Measurements from ENCODE around the gene FAM193A. TPM values are rescaled to one million over a fixed set of nuclear protein-coding genes. Genes with fewer than 3 reads are reported as not detected.

The FAM193A gene, protein sequence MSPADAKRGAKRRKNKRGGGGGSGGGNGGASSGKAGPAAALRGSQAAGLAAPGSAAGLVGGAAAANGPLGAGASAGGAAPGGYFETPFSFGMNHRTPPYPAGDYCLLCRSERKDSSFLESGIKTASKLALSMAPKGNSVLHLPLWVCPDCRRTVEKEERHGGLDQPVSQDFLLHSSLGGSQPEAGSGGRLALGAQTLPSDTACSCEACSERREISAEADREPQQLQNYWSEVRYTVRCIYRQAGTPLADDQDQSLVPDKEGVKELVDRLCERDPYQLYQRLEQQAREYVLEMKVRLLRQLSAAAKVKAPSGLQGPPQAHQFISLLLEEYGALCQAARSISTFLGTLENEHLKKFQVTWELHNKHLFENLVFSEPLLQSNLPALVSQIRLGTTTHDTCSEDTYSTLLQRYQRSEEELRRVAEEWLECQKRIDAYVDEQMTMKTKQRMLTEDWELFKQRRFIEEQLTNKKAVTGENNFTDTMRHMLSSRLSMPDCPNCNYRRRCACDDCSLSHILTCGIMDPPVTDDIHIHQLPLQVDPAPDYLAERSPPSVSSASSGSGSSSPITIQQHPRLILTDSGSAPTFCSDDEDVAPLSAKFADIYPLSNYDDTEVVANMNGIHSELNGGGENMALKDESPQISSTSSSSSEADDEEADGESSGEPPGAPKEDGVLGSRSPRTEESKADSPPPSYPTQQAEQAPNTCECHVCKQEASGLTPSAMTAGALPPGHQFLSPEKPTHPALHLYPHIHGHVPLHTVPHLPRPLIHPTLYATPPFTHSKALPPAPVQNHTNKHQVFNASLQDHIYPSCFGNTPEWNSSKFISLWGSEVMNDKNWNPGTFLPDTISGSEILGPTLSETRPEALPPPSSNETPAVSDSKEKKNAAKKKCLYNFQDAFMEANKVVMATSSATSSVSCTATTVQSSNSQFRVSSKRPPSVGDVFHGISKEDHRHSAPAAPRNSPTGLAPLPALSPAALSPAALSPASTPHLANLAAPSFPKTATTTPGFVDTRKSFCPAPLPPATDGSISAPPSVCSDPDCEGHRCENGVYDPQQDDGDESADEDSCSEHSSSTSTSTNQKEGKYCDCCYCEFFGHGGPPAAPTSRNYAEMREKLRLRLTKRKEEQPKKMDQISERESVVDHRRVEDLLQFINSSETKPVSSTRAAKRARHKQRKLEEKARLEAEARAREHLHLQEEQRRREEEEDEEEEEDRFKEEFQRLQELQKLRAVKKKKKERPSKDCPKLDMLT (N-terminal part only)
- total RNA-seq (10 to 100 TPM; 47.4 to 48.6 TPM), polyA plus RNA-seq (1 to 10 TPM; 1.5 to 4.3 (median 1.7) TPM), total RNA-seq (29.8 to 58.1 (median 51.2) reads per million in 6 experiments)

DNA sequence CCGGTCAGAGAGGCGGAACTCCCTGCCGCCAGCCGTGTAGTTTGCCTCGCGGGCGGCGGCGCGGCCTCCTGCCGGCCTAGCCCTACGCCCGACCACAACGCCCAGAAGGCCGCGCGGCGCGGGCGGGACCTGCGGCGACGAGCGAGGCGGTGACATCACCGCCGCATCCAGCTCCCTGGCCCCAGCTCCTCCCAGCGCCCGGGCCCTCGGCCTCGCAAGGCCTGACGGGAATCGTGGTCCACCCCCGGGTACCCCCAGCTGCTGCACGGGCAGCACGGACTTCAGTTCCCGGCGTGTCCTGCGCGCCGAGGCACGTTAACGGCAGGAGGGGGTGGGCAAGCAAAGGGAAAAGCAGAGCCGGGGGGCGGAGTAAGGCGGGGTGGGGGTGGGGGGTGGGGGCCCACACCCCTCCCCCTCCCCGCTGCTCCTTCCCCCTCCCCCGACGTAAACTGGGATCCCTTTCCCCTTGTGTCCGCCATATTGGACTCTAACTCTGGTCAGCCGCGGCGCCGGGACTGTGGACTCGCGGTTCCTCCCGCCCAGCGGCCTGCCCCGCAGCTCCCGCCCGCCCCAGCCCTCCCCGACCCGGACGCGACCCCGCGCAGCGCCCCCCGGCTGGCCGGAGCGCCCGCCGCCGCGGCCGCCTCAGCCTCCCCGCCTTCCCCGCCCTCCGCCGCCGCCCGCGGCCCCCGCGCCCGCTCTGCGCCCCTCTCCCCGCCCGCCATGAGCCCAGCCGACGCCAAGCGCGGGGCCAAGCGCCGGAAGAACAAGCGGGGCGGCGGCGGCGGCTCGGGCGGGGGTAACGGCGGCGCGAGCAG, at the start of gene FAM193A:
TSS of gene FAM193A (plus strand) at position 455 of the 818 bp plus-strand sequence. CDS start at position 724, 269 bp downstream.
- POLR2A ChIA-PET, result interaction anchor here (0.5 to 2.4 kb wide), 11 partner anchors 13 to 538 kb away, joined by 3 to 32 read pairs (median 3); partner anchors contain the start of genes HAUS3, HTT, HTT-AS and MXD4
- no peaks in the 10 kb centered on the region for H3K36me3 Mint-ChIP-seq
- H3K4me1 Mint-ChIP-seq, result peaks cover 4 to 38% (median 21%) of the 10 kb centered on the region in 4 donors
- ATAC-seq, result peak; percentile 89 to 92
- peak within 1 kb of the TSS; percentile 83 to 94 (median 90) for H3K4me3 Mint-ChIP-seq
- H3K27ac Mint-ChIP-seq, result peak within 1 kb of the TSS; percentile 83 to 98 (median 95)
- peak; percentile 92 to 99 (median 99) for DNase-seq
- H3K9me3 Mint-ChIP-seq, result no peaks in the 10 kb centered on the region
- H3K27me3 Mint-ChIP-seq, result peaks cover 0 to 2% (median 0%) of the 10 kb centered on the region in 5 donors

DNA sequence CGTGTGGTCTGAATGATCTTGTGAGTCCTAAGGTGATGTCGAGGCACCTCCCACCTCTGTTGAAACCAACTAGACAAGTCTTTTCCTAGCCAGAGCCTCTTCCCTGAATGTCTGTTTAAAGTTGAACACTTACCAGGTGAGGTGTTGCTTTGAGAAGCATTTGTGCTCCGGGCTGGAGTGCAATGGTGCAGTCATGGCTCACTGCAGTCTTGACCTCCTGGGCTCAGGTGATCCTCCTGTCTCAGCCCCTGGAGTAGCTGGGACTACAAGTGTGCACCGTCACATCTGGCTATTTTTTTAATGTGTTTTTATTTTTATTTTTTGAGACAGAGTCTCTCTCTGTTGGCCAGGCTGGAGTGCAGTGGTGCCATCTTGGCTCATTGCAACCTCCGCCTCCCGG, 49.5 kb upstream of the FAM193A start:
- peak in 1 of 10 donors; percentile 14 for DNase-seq
- no peaks in the 10 kb centered on the region for H3K27me3 Mint-ChIP-seq
- H3K9me3 Mint-ChIP-seq, result no peaks in the 10 kb centered on the region
- POLR2A ChIA-PET, result interaction anchor here (5.9 kb wide), 1 partner anchor 18 kb away, joined by 46 read pairs; the partner anchor contains the start of gene RNF4
- H3K36me3 Mint-ChIP-seq, result peaks cover 0 to 37% (median 0%) of the 10 kb centered on the region in 3 donors
- no peak for ATAC-seq
- peak overlapping the region in 8 of 10 donors; percentile 26 to 86 (median 52) for H3K4me3 Mint-ChIP-seq
- peak overlapping the region; percentile 44 to 90 (median 81) for H3K27ac Mint-ChIP-seq
- peaks cover 43 to 85% (median 76%) of the 10 kb centered on the region in 4 donors for H3K4me1 Mint-ChIP-seq

DNA sequence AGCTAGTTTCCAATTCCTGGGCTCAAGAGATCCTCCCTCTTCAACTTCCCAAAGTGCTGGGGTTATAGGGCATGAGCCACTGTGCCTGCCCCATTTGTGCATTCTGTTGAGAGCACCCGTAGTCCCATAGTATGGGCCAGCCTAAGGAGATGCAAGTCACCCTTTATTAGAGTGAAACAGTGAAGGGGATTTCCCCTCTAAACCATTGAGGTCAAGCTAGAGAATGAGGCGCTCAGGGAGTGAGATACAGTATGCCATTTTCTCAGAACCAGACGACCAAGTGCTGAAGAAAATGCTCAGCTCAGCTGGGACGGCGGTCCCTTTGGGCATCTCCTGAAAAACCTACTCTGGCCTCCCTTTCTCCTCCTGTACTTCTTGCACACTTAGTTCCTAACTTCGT, 48.8 kb upstream of the FAM193A start:
- Mint-ChIP-seq H3K36me3 (peaks cover 0 to 41% (median 4%) of the 10 kb centered on the region in 3 donors), H3K9me3 (no peaks in the 10 kb centered on the region), H3K4me3 (peak overlapping the region in 4 of 10 donors; percentile 6 to 55 (median 44)), H3K4me1 (peaks cover 41 to 83% (median 73%) of the 10 kb centered on the region in 4 donors), H3K27ac (peak overlapping the region in 5 of 10 donors; percentile 15 to 68 (median 43)), H3K27me3 (no peaks in the 10 kb centered on the region)
- POLR2A ChIA-PET, result interaction anchor here (0.8 to 5.9 kb wide), 2 partner anchors 18 to 25 kb away, joined by 3 to 46 read pairs; partner anchors contain the start of gene RNF4
- ATAC-seq (no peak), DNase-seq (peak in 1 of 10 donors; percentile 14)

DNA sequence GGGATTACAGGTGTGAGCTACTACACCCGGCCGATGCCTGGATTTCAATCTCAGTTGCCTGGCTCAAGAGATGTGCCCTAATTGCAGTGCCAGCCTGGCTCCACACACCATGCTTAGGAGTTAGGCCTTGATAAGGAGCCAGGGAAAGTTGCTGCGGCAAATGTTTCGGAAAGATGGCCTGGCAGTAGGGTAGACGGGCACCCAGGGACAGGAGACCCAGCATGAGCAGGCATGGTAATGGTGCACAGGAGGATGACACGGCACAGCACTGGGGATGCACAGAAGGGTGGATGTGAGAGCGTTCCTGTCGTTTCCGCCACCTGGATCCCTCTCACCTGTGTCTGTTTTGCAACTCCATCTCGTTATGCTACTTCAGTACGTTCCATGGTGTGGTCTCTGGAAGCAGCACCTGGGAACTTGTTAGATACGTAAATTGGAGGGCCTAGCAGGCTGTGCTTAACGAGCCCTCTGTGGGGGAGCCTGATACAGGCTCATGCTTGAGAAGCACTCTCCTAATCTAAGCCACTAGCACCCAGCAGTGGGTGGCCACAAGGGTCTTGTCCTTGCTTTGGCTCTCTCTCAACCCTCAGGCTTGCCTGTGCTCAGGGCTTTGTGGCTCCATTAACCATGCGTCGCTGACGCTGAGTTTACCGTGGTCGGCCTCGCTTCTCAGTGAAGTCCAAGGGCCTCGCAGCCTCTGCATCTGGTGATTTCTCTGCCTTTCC, 47.2 kb upstream of the FAM193A start:
- no peaks in the 10 kb centered on the region for H3K27me3 Mint-ChIP-seq
- H3K4me1 Mint-ChIP-seq, result peaks cover 41 to 77% (median 67%) of the 10 kb centered on the region in 4 donors
- DNase-seq, result peak in 1 of 10 donors; percentile 43
- H3K9me3 Mint-ChIP-seq, result no peaks in the 10 kb centered on the region
- peak overlapping the region in 3 of 10 donors; percentile 48 to 64 (median 52) for H3K27ac Mint-ChIP-seq
- H3K4me3 Mint-ChIP-seq, result peak overlapping the region in 1 of 10 donors; percentile 60
- no peak for ATAC-seq
- peaks cover 0 to 55% (median 6%) of the 10 kb centered on the region in 3 donors for H3K36me3 Mint-ChIP-seq
- POLR2A ChIA-PET, result no interaction called here

DNA sequence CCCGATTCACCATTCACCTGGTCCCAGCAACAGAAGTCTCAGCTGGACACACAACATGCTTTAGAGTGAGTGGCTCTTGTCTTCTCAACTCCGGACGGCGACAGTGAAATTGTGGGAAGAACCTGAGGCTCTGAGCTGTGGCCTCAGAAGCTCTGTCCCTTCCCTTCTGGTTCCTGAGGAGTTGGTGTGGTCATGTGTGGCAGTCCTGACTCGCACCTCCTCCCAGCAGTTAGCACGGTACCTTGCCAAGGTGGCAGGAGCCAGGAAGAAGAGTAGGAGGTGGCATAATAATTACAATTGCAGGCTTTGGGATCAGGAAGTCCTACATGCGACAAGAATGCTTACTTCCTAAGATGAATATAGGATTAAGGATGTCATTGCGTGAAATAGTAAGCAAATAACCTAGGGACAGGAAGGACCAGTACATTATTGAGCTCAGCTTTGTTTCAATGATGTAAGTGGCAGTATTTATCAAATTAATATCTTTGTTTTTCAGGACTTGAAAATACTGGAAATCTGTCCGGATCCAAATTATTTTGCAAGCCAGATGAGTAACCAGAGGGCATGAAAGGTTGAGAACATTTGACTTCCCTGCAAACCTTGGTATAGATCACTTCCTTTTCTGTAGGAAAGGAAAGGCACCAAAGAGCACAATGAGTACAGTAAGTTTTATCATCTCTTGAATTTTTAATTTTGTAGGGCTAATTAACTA, 46.5 kb upstream of the FAM193A start:
- Mint-ChIP-seq H3K36me3 (peaks cover 0 to 61% (median 6%) of the 10 kb centered on the region in 3 donors), H3K9me3 (no peaks in the 10 kb centered on the region), H3K27ac (peak overlapping the region in 4 of 10 donors; percentile 24 to 64 (median 38)), H3K27me3 (no peaks in the 10 kb centered on the region), H3K4me3 (no peak overlapping the region), H3K4me1 (peaks cover 35 to 69% (median 60%) of the 10 kb centered on the region in 4 donors)
- DNase-seq (peak in 1 of 10 donors; percentile 6), ATAC-seq (no peak)
- POLR2A ChIA-PET, result no interaction called here

DNA sequence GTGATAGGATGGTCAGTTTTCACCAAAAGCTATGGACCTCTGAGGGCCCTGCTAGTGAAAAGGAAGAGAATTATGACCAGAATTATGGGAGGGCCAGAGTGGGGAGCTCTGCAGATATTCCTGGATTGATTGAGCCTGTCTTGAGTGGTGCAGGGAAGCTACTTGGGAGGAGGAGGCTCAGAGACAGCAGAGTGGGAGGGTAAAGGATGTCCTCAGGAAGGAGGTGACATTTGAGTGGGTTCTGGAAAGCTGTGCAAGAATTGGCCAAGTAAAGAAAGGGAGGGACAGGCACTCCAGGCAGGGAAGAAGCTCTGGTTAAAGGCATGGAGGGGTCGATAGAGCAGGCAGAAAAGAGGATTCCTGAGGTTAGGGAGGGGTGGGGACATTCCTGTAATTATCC, 43.5 kb upstream of the FAM193A start:
- POLR2A ChIA-PET, result interaction anchor here (0.7 kb wide), 1 partner anchor 39 kb away, joined by 3 read pairs; no protein-coding TSS in a partner anchor
- peaks cover 0 to 90% (median 12%) of the 10 kb centered on the region in 3 donors for H3K36me3 Mint-ChIP-seq

DNA sequence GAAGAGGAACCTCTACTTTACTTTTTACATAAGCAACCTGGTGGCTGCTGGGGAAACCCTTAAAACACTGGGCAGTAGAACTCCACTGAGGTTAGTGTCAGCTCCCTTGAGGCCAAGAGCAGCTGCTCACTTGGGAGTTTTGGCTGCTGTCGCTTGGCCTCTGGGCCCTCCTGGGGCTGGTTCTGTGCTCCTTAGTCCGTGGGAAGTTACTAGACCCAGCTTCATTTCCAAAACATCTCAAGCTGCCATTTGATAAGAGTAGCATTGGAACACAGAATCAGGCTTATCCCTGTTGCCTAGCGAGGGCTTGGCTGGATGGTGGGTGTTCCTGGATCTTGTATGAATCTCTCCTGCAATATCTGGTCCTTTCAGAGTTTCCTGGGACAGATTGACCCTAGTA, 41.5 kb upstream of the FAM193A start:
- H3K4me3 Mint-ChIP-seq, result no peak overlapping the region
- H3K36me3 Mint-ChIP-seq, result peaks cover 0 to 95% (median 12%) of the 10 kb centered on the region in 3 donors
- peaks cover 11 to 34% (median 22%) of the 10 kb centered on the region in 4 donors for H3K4me1 Mint-ChIP-seq
- H3K9me3 Mint-ChIP-seq, result no peaks in the 10 kb centered on the region
- POLR2A ChIA-PET, result interaction anchor here (0.9 kb wide), 1 partner anchor 10 kb away, joined by 5 read pairs; no protein-coding TSS in a partner anchor
- ATAC-seq, result no peak
- H3K27ac Mint-ChIP-seq, result peak overlapping the region in 1 of 10 donors; percentile 43
- H3K27me3 Mint-ChIP-seq, result no peaks in the 10 kb centered on the region
- DNase-seq, result peak in 1 of 10 donors; percentile 9

More for the DNA sequence above, 43.5 kb upstream of the FAM193A start:
- Mint-ChIP-seq H3K9me3 (no peaks in the 10 kb centered on the region), H3K4me3 (no peak overlapping the region), H3K27me3 (no peaks in the 10 kb centered on the region), H3K4me1 (peaks cover 16 to 50% (median 38%) of the 10 kb centered on the region in 4 donors), H3K27ac (peak overlapping the region in 7 of 10 donors; percentile 1 to 80 (median 38))
- ATAC-seq (no peak), DNase-seq (peak in 1 of 10 donors; percentile 13)

DNA sequence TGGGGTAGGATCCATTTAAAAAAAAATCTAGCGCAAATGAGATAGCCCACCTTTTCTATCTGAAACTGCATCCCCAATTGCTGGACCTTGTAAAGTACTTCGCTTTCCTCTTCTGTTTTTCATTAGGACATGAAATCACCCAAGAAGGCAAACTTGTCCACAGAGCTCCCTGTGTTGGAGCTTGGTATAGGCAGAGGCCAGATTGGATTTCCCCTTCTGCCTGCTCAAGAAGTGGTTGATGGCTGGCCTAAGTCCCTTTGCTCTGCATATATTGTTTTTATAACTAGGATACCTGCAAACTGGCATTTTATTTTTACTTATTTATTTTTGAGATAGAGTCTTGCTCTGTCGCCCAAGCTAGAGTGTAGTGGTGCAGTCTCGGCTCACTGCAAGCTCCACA, 39.1 kb upstream of the FAM193A start:
- H3K9me3 Mint-ChIP-seq, result no peaks in the 10 kb centered on the region
- DNase-seq (peak in 1 of 10 donors; percentile 4), ATAC-seq (no peak)
- H3K27me3 Mint-ChIP-seq, result no peaks in the 10 kb centered on the region
- no peak overlapping the region for H3K27ac Mint-ChIP-seq
- peaks cover 15 to 29% (median 17%) of the 10 kb centered on the region in 4 donors for H3K4me1 Mint-ChIP-seq
- POLR2A ChIA-PET, result no interaction called here
- peaks cover 0 to 97% (median 20%) of the 10 kb centered on the region in 3 donors for H3K36me3 Mint-ChIP-seq
- no peak overlapping the region for H3K4me3 Mint-ChIP-seq

DNA sequence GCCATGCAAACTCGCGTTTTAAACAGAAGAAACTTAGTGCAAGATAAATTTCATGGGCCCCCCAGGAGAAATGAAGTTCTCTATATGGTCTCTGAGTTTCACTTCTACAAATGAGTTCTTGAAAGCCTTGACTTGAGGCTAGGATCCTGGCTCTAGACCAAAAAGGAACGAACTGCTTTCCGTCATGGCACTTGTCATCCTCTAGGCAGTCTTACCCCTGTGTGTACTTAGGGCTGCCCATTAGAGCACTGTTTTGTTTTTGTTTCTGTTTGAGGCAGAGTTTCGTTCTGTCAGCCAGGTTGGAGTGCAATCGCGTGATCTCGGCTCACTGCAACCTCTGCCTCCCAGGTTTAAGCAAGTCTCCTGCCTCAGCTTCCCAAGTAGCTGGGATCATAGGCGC, 38.5 kb upstream of the FAM193A start:
- Mint-ChIP-seq H3K36me3 (peaks cover 0 to 94% (median 15%) of the 10 kb centered on the region in 3 donors), H3K4me3 (no peak overlapping the region), H3K9me3 (no peaks in the 10 kb centered on the region), H3K4me1 (peaks cover 10 to 24% (median 11%) of the 10 kb centered on the region in 4 donors), H3K27ac (peak overlapping the region in 2 of 10 donors; percentile 36 to 50), H3K27me3 (no peaks in the 10 kb centered on the region)
- ATAC-seq, result no peak
- POLR2A ChIA-PET, result no interaction called here
- DNase-seq, result peak in 1 of 10 donors; percentile 31

DNA sequence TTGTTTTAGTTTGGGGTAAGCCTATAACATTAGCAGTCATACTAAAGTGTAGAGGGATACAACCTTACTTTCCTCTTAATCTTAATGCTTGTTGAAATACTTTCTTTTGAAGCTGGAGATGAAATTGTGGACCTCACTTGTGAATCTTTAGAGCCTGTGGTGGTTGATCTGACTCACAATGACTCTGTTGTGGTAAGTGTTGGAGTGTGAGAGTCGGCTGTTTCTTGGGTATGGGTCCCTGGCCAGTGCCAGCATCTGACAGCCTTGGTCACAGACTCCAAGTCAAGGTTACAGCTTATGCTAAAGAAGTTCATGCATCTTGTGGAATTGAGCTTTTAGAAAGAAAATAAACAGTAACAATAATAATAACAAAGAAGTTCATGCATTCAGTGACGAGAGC, 35.9 kb upstream of the FAM193A start:
- ATAC-seq, result no peak
- Mint-ChIP-seq H3K4me1 (peaks cover 9 to 20% (median 12%) of the 10 kb centered on the region in 4 donors), H3K27me3 (no peaks in the 10 kb centered on the region), H3K36me3 (peaks cover 0 to 89% (median 15%) of the 10 kb centered on the region in 3 donors), H3K27ac (peak overlapping the region in 2 of 10 donors; percentile 9 to 31), H3K4me3 (no peak overlapping the region), H3K9me3 (no peaks in the 10 kb centered on the region)
- peak in 1 of 10 donors; percentile 27 for DNase-seq
- POLR2A ChIA-PET, result interaction anchor here (1.4 kb wide), 1 partner anchor 10 kb away, joined by 4 read pairs; no protein-coding TSS in a partner anchor

All from naive thymus-derived CD8-positive, alpha-beta T cell (primary cell).